ENCODE measurements around the gene USP4.
"Not testable (repeated sequence)": the region's sequence is repeated elsewhere in the genome, so short reads cannot be mapped to it uniquely, and the experiment has no call there.

The USP4 gene

DNA sequence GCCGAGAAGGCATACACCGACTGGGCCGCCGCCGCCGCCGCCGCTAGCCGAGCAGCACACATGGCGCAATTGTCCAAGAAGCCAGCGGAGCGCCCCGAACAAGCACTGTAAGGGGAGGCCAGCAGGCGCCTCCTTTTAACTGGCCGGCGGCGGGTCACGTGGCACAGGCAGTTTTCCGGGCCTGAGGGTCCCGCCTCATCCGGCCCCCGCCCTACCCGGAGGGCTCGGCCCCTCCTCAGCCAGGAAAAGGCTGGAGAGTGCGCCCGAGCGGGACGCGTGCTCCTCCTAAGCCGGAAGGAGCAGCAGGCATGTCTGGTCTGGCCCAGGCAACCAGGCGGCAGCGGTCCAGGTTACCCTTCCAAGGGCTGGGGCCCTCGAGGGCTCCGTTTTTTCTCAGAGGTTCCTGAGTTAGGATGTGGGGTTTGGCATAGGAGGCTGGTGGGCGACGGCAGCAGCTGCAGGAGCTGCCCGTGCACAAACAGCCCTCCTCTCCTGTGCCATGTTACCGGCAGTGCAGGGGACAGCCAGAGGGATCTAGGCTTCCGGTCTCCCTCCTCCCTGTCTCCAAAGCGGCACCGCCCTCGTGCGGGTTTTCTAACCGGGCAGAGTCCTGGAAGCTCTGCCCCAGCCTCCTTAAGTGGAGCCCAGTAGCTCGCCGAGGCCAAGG, 18.5 kb upstream of the USP4 start, which contains the start of gene GPX1:
Gene GPX1, minus strand, starts transcription at position 137 of the 667 bp plus-strand sequence. Its CDS starts 75 bp downstream, at position 62.
- TF ChIP-seq ZNF274 (IDR thresholded peaks at IDR 0.05; ENCODE audit: low read depth, low read length), result no peak
- peak within 1 kb of the TSS; percentile 89 for H3K4me3 ChIP-seq (ENCODE audit: low read length)

DNA sequence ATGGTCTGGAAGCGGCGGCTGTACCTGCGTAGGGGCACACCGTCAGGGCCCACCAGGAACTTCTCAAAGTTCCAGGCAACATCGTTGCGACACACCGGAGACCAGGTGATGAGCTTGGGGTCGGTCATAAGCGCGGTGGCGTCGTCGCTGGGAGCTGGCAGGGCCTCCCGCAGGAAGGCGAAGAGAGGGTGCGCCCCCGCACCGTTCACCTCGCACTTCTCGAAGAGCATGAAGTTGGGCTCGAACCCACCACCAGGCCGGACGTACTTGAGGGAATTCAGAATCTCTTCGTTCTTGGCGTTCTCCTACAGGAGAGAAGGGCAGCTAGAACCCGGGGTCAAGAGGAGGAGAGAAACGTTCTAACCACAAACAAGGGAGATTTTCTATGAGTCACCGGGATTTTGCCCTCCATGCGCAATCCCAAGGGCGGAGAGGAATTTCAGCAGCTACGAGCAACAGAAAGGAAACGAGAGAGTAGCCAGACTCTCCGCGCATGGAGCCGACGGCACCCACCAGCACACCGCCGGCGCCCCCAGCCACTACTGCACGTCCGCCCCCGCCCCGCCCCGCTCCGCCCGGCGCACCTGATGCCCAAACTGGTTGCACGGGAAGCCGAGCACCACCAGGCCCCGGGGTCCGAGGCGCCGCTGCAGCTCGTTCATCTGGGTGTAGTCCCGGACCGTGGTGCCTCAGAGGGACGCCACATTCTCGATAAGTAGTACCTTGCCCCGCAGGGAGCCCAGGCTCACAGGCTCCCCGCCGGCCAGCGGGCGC, 17.8 kb upstream of the USP4 start:
- peak overlapping the region; percentile 89 for H3K4me3 ChIP-seq (ENCODE audit: low read length)

DNA sequence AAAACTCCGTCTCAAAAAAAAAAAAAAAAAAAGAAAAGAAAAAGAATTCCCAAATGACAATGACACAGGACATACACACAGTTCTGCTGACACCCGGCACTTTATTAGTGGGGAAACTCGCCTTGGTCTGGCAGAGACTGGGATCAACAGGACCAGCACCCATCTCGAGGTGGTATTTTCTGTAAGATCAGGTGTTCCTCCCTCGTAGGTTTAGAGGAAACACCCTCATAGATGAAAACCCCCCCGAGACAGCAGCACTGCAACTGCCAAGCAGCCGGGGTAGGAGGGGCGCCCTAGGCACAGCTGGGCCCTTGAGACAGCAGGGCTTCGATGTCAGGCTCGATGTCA, 17.2 kb upstream of the USP4 start:
- H3K4me3 ChIP-seq (ENCODE audit: low read length), result peak overlapping the region; percentile 89

DNA sequence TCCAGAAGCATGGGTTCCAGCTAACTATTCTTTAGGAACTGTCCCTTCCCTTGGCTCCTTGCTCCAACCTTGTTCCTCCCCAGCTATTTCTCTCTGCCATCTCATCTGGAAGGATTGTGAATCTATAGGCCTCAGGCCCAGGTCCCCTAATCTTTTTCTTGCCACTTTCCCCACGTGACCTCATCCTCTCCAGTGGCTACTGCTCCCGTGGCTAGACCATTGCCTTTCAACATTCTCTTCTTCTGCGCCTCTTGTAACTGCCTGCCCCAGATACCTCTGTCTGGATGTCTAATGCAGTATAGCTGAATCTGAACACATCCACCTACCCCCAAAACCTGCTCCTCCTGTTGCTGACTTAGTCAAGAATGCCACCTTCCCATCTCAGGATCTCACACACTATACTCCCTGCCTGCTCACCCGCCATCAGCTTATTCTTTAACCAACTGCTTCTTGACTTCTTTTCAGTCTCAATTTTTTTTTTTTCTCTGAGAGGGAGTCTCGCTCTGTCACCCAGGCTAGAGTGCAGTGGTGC, 13.1 kb upstream of the USP4 start:
- TF ChIP-seq ZNF274 (IDR thresholded peaks at IDR 0.05; ENCODE audit: low read depth, low read length), result no peak
- no peak overlapping the region for H3K4me3 ChIP-seq (ENCODE audit: low read length)

DNA sequence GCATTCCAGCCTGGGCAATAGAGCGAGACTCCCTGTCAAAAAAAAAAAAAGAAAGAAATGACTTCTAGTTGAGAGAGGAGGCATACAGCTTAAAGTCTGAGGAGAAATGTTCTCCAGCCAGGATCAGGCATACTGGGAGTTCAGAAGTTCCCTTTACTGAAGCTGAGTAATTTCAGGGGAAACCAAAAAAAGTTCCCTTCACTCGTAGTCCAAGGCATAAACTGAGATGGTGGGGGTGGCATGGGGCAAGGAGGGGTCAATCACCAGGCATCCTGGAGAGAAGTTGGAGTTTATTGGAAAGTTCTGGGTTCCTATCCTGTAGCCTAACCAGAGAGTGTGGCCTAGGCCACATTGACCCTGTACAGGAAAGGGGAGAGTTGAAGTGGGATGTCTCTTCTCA, 12.4 kb upstream of the USP4 start:
- no peak for TF ChIP-seq ZNF274 (IDR thresholded peaks at IDR 0.05; ENCODE audit: low read depth, low read length)
- H3K4me3 ChIP-seq (ENCODE audit: low read length), result no peak overlapping the region

DNA sequence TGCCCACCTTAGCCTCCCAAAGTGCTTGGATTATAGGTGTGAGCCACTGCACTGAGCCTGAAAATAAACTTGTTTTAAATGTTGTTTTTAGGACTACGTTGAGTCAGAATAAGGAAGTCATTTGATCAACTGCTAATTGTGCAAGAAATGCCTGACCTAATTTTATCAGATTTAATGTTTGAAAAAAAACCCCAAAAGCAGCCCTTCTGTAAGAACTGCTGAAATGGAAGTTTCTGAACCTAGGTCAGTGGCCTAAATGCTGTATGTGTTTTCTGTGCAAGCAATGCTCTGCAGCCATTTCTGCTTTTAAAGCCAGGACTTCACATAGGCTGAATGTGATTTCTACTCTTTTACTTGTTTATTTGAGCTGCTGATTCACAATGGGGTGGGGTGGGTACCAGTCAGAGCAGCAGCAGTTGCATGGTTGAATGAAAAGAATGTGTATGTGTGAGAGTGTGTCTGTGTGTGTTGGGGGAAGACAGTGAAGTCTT, 11.7 kb upstream of the USP4 start:
- H3K4me3 ChIP-seq (ENCODE audit: low read length), result no peak overlapping the region
- TF ChIP-seq ZNF274 (IDR thresholded peaks at IDR 0.05; ENCODE audit: low read depth, low read length), result no peak

DNA sequence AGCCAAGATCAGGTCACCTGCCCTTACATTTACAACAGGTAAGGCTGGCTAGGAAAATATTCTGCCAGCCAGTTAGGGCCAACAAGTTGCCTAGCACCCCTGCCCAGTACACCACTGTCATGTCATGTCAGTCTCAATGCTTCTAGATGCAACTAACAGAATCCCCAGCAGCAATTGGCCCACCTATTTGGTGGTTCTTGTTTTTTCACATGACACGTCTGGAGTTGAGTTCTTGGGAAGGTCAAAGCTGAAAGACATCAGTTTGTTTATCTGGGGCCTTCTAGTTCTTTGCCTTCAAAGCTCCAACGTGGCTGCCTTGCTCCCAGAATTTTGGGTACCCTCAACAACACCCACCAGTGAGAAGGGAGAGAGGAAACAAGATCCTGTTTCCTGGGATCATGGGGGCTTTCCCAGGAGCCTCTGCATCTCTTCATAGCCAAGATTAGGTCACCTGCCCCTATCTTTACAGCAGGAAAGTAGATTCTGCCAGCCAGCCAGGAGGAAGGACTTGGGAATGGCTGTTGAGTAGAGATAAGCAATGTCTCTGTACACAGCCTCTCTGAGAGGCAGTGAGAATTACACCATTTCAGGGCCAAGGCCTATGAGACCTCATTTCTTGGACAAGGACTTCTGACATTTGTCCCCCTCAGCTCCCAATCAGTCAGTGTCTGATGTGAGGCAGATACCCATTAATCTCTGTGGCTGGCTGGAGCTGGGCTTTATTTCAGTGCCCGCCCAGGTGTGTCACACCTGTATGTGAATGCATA, 9.7 kb upstream of the USP4 start:
- H3K4me3 ChIP-seq (ENCODE audit: low read length), result no peak overlapping the region
- no peak for TF ChIP-seq ZNF274 (IDR thresholded peaks at IDR 0.05; ENCODE audit: low read depth, low read length)

DNA sequence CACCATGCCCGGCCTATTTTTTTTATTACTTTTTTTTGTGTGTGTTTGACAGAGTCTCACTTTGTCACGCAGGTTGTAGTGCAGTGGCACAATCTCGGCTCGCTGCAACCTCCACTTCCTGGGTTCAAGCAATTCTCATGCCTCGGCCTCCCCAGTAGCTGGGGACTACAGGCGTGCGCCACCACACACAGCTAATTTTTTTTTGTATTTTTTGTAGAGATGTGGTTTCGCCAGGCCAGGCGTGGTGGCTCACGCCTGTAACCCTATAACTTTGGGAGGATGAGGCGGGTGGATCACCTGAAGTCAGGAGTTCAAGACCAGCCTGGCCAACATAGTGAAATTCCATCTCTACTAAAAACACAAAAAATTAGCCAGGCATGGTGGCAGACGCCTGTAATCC, 8.5 kb upstream of the USP4 start:
- not testable (repeated sequence) for H3K4me3 ChIP-seq (ENCODE audit: low read length)

DNA sequence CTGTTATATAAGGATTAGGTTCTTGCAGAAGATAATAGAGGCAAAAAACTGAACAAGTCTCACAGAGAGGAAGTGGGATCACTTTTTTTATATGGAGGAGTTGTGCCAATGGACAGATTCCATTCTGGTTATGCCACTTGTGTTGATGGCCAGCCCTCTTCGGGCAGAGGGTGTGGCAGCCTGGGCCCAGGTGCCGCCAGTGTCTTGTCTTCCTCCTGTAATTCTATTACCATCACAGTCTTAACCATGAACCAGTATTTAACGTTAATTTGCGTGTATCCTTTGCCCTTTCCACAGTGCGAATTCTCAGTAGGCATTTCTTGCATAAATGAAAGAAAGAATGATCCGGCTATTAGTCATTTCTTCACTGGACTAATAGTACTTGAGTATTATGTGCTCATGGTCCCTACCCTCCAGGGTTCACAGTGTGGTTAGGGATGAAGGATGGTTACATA, 7.0 kb upstream of the USP4 start:
- no peak overlapping the region for H3K4me3 ChIP-seq (ENCODE audit: low read length)
- no peak for TF ChIP-seq ZNF274 (IDR thresholded peaks at IDR 0.05; ENCODE audit: low read depth, low read length)

DNA sequence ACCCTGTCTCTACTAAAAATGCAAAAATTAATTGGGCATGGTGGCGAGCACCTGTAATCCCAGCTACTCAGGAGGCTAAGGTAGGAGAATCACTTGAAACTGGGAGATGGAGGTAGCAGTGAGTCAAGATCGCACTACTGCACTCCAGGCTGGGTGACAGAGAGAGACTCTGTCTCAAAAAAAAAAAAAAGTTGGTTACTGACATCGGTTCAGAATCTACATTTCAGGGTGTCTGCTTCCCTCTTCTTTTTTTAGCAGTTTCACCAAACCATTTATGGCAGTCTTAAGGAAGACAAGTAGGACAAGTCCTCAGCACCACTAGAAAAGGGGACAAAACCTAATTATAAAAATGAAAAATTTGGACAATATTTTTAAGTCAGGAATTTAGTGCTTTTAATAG, 3.3 kb upstream of the USP4 start:
- no peak for TF ChIP-seq ZNF274 (IDR thresholded peaks at IDR 0.05; ENCODE audit: low read depth, low read length)
- H3K4me3 ChIP-seq (ENCODE audit: low read length), result no peak overlapping the region

DNA sequence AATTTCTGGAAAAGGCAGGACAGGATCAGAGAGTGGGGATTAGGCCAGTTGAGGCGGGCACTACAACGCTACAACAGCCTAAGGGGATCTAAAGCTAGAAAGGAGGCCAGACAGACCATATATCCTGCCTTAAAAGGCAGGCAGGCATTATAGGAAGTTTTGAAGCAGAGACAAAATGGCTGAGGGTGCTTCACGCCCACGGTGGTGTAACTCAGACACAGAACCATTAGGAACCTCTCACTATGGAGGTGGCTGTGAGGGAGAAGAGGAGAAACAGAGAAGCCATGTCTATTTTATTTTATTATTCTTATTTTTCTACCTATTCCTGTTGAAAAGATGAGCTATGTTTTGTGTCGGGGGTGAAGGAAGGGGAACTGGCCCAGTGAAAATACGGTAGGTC, 2.1 kb upstream of the USP4 start:
- no peak for TF ChIP-seq ZNF274 (IDR thresholded peaks at IDR 0.05; ENCODE audit: low read depth, low read length)

DNA sequence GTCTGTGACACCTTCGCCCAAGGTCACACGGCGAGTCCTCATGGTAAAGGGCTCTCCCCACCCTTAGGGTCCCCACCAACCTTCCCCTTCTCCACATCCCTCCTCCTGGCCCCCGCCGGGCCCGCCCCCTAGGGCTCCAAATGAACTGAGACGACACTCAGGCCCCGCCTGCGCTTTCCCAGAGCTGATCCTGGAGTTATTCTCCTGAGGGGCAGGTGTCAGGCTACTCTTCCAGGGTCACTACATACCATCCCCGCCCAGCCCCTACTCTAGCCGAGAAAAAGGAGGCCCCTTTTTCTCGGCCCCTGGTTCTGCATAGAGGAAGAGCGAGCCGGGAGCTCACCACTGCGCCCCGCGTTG, 292 bp downstream of the USP4 start:
- no peak for TF ChIP-seq ZNF274 (IDR thresholded peaks at IDR 0.05; ENCODE audit: low read depth, low read length)
- H3K4me3 ChIP-seq (ENCODE audit: low read length), result peak overlapping the region; percentile 91

More for the DNA sequence above, 2.1 kb upstream of the USP4 start:
- H3K4me3 ChIP-seq (ENCODE audit: low read length), result no peak overlapping the region

DNA sequence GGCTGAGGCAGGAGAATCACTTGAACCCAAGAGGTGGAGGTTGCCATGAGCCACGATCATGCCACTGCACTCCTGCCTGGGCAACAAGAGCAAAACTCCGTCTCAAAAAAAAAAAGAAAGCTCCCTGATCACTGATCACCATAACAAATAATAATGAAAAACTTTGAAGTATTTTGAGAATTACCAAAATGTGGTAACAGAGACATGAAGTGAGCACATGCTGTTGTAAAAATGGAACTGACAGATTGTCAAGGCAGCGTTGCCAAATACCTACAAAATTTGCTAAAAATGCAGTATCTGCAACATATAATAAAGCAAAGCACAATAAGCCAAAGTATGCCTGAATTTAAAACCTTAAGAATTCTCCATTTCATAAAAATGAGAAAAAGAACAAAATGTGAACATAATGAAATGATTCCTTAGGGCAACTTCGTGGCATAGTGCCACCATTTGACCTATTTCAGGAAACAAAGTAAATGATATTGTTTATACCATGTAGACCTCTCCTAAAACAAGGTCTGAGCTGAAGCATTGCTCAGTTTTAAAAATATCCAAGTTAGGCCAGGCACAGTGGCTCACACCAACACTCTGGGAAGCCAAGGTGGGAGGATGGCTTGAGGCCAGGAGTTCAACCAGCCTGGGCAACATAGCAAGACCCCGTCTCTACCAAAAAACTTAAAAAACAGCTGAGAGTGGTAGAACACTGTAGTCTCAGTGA, 5.8 kb downstream of the USP4 start:
- TF ChIP-seq ZNF274 (IDR thresholded peaks at IDR 0.05; ENCODE audit: low read depth, low read length), result no peak

DNA sequence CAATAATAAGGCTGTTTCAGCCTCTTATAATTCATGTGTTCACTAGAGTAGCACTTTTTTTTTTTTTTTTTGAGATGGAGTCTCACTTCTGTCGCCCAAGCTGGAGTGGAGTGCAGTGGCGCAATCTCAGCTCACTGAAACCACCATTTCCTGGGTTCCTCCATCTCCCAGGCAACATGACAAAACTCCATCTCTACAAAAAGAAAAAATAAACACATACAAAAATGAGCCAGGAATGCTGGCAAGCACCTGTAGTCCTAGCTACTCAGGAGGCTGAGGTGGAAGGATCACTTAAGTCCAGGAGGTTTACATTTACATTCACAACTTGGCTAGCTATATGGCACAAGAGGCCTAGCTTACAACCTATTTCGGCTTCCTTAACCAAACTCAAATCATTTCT, 6.8 kb downstream of the USP4 start:
- TF ChIP-seq ZNF274 (IDR thresholded peaks at IDR 0.05; ENCODE audit: low read depth, low read length), result no peak
- no peak overlapping the region for H3K4me3 ChIP-seq (ENCODE audit: low read length)

More for the DNA sequence above, 5.8 kb downstream of the USP4 start:
- H3K4me3 ChIP-seq (ENCODE audit: low read length), result no peak overlapping the region

Measured in GM08714 (cell line).